ENCODE results near the gene TXNDC12.

TXNDC12 gene

DNA sequence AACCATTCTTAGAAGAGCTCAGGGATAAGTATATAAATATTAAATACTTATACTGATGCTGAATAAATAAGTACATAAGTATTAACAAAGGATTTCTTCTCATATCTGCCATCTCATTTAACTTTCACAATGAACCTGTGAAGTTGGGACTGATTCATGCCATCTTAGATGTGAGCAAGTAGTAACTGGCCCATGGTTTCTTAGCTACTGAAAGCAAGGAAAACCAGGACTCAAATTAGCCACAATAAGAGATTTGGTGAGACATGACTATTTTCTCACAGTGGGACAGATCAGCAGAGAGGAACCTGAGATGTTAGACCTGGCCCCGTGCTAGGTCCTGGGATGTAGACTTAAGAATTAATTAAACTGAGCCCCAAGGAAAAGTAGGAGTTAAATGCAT is 56.3 kb downstream of the TXNDC12 start:
- no peaks in the 10 kb centered on the region for H3K36me3 ChIP-seq (ENCODE audit: insufficient read depth, low read length)
- no peak overlapping the region for H3K9ac ChIP-seq (ENCODE audit: insufficient read length)
- no peak for DNase-seq (ENCODE audit: low read depth, low spot score)
- no peaks in the 10 kb centered on the region for H3K9me3 ChIP-seq (ENCODE audit: low read depth, low read length)
- TF ChIP-seq FOXP2 (optimal IDR thresholded peaks at IDR 0.05; ENCODE audit: control extremely low read depth, extremely low read length, insufficient read depth), result no peak
- TF ChIP-seq POLR2AphosphoS5 (IDR thresholded peaks at IDR 0.05; ENCODE audit: borderline replicate concordance, low read depth, low read length), result no peak
- TF ChIP-seq EZH2 (IDR thresholded peaks at IDR 0.05), result no peak
- no peak overlapping the region for H3K27ac ChIP-seq
- no peak overlapping the region for H3K4me3 ChIP-seq

GRCh38 chr1:51997974-51998382 is 57.0 kb downstream of the TXNDC12 start:
- H3K4me3 ChIP-seq, result no peak overlapping the region
- no peak overlapping the region for H3K9ac ChIP-seq (ENCODE audit: insufficient read length)
- DNase-seq (ENCODE audit: low read depth, low spot score), result no peak
- no peak overlapping the region for H3K27ac ChIP-seq
- H3K9me3 ChIP-seq (ENCODE audit: low read depth, low read length), result no peaks in the 10 kb centered on the region
- no peak for TF ChIP-seq EZH2 (IDR thresholded peaks at IDR 0.05)
- no peak for TF ChIP-seq FOXP2 (optimal IDR thresholded peaks at IDR 0.05; ENCODE audit: control extremely low read depth, extremely low read length, insufficient read depth)
- TF ChIP-seq POLR2AphosphoS5 (IDR thresholded peaks at IDR 0.05; ENCODE audit: borderline replicate concordance, low read depth, low read length), result no peak
- H3K36me3 ChIP-seq (ENCODE audit: insufficient read depth, low read length), result no peaks in the 10 kb centered on the region

DNA sequence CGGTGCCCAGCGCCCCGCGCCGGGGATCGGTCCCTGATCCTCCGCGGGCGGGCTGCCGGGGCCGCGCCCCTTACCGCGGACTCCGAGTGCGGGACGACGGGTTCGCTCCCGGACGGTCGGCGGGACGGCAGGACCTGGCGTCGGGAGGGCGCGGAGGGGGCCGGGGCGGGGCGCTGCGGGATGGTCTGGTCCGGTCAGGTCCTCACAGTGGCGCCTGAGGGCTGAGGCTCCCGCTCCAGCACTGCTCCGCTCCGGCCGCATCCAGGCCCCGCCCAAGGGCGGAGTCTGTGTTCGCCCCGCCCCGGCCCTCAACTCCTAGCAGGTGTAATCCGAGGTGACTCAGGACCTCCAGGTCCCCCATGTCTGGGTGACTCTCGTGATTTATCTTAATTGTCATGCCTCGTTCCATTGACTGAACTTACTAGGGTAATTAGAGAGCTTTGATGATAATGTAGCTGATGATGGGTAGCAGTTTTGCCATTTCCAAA is 64.5 kb downstream of the TXNDC12 start, which contains the start of gene RAB3B:
TSS of gene RAB3B (minus strand) at position 223 of the 488 bp plus-strand sequence. CDS start 13,583 bp downstream, outside the sequence.
- TF ChIP-seq POLR2AphosphoS5 (IDR thresholded peaks at IDR 0.05; ENCODE audit: borderline replicate concordance, low read depth, low read length) (no peak), FOXP2 (optimal IDR thresholded peaks at IDR 0.05; ENCODE audit: control extremely low read depth, extremely low read length, insufficient read depth) (no peak), EZH2 (IDR thresholded peaks at IDR 0.05) (no peak)
- Histone ChIP-seq H3K9me3 (ENCODE audit: low read depth, low read length) (no peaks in the 10 kb centered on the region), H3K27ac (no peak within 1 kb of the TSS), H3K4me3 (peak within 1 kb of the TSS; percentile 83), H3K9ac (ENCODE audit: insufficient read length) (peak within 1 kb of the TSS; percentile 45), H3K36me3 (ENCODE audit: insufficient read depth, low read length) (no peaks in the 10 kb centered on the region)
- no peak for DNase-seq (ENCODE audit: low read depth, low spot score)

DNA sequence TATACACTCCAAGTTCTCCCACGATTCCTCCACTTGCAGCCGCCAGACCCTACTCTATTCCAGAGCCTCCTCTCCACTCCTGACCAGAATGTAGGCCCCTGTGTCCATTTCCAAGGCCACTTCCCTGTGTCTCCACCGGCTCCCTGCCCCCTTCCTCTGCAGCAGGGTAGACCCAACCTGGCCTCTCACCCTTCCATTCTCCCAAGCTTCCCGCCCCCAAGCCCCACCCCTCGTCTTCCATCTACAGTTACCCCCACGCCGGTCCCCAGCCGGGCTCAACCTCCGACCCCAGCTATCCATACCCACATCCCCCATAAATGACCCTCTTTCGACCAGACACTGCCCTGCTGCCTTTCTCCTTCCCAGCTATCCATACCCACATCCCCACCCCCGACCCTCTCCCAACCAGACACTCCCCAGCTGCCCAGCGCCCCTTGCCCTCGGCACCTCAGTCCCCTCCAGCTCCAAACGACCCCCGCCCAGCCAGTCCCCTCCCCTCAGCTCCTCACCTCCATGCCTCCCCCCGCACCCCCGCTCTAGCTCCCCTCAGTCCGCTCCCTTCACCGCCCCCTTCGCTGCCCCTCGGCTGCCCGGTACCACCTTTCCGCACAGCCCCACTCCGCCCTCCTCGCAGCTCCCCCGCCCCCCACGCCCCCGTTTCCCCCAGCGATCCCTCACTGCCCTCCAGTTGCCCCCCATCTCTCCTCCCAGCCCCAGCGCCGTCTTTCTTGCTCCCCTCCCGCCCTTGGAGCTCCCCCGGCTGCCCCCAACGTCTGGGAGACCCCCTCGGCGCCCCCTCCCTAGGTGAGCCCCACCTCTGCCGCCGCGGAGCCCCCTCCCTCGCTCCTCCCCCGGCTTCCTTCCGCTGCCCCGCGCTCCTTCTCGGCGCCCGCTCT is 65.2 kb downstream of the TXNDC12 start:
- DNase-seq (ENCODE audit: low read depth, low spot score), result no peak
- Histone ChIP-seq H3K9me3 (ENCODE audit: low read depth, low read length) (no peaks in the 10 kb centered on the region), H3K4me3 (peak overlapping the region; percentile 83), H3K36me3 (ENCODE audit: insufficient read depth, low read length) (no peaks in the 10 kb centered on the region), H3K9ac (ENCODE audit: insufficient read length) (peak overlapping the region; percentile 45), H3K27ac (no peak overlapping the region)
- TF ChIP-seq EZH2 (IDR thresholded peaks at IDR 0.05) (no peak), POLR2AphosphoS5 (IDR thresholded peaks at IDR 0.05; ENCODE audit: borderline replicate concordance, low read depth, low read length) (no peak), FOXP2 (optimal IDR thresholded peaks at IDR 0.05; ENCODE audit: control extremely low read depth, extremely low read length, insufficient read depth) (no peak)

DNA sequence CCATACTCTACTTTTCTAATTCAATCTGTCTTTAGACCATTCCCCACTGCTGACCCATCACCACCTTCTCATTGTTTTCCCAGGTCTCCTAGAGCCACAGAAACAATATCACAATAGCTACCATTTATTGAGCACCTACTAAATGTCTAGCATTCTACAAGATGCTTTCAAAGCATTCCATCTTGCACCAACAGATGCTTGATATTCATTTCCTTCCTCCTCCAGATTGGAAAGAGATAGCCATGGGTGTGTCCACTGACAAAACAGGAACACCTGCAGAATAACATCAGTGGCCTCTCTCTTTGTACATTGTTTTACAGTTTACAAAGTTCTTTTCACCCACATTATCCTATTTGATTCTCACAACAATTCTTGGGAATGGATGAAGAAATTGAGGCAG is 66.7 kb downstream of the TXNDC12 start:
- Histone ChIP-seq H3K36me3 (ENCODE audit: insufficient read depth, low read length) (no peaks in the 10 kb centered on the region), H3K27ac (no peak overlapping the region), H3K9ac (ENCODE audit: insufficient read length) (no peak overlapping the region), H3K9me3 (ENCODE audit: low read depth, low read length) (no peaks in the 10 kb centered on the region), H3K4me3 (no peak overlapping the region)
- no peak for TF ChIP-seq POLR2AphosphoS5 (IDR thresholded peaks at IDR 0.05; ENCODE audit: borderline replicate concordance, low read depth, low read length)
- TF ChIP-seq EZH2 (IDR thresholded peaks at IDR 0.05), result no peak
- no peak for TF ChIP-seq FOXP2 (optimal IDR thresholded peaks at IDR 0.05; ENCODE audit: control extremely low read depth, extremely low read length, insufficient read depth)
- no peak for DNase-seq (ENCODE audit: low read depth, low spot score)

DNA sequence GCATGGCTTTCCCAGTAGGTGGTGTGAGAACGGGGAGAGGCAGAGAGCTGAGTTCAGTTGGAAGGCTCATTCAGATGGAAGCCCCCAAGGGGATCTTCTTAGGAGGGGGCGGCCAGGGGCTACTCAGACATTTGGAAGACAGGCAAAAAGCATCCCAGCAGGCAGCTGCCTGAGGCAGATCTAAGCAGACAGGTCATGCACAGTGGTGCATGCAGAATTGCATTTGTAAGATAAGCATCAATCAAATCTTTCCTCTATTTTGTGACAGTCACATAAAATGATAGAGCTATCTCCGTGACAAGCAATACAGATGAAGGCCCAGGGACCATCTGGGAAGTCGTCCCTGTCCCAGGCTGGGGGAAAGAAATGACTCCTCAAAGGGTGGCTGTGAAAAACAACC is 68.3 kb downstream of the TXNDC12 start:
- H3K4me3 ChIP-seq, result no peak overlapping the region
- H3K27ac ChIP-seq, result no peak overlapping the region
- no peaks in the 10 kb centered on the region for H3K9me3 ChIP-seq (ENCODE audit: low read depth, low read length)
- no peaks in the 10 kb centered on the region for H3K36me3 ChIP-seq (ENCODE audit: insufficient read depth, low read length)
- H3K9ac ChIP-seq (ENCODE audit: insufficient read length), result peak overlapping the region; percentile 1
- no peak for DNase-seq (ENCODE audit: low read depth, low spot score)
- TF ChIP-seq FOXP2 (optimal IDR thresholded peaks at IDR 0.05; ENCODE audit: control extremely low read depth, extremely low read length, insufficient read depth) (no peak), POLR2AphosphoS5 (IDR thresholded peaks at IDR 0.05; ENCODE audit: borderline replicate concordance, low read depth, low read length) (no peak)

- DNase-seq (ENCODE audit: low read depth, low spot score), result no peak
- Histone ChIP-seq H3K4me3 (no peak overlapping the region), H3K9ac (ENCODE audit: insufficient read length) (no peak overlapping the region), H3K36me3 (ENCODE audit: insufficient read depth, low read length) (no peaks in the 10 kb centered on the region), H3K27ac (no peak overlapping the region), H3K9me3 (ENCODE audit: low read depth, low read length) (no peaks in the 10 kb centered on the region)
- TF ChIP-seq POLR2AphosphoS5 (IDR thresholded peaks at IDR 0.05; ENCODE audit: borderline replicate concordance, low read depth, low read length) (no peak), EZH2 (IDR thresholded peaks at IDR 0.05) (no peak), FOXP2 (optimal IDR thresholded peaks at IDR 0.05; ENCODE audit: control extremely low read depth, extremely low read length, insufficient read depth) (no peak)
Observed at GRCh38 chr1:51982161-51982560, 72.8 kb downstream of the TXNDC12 start.

GRCh38 chr1:51981555-51981954 is 73.4 kb downstream of the TXNDC12 start:
- Histone ChIP-seq H3K4me3 (no peak overlapping the region), H3K36me3 (ENCODE audit: insufficient read depth, low read length) (no peaks in the 10 kb centered on the region), H3K27ac (no peak overlapping the region), H3K9ac (ENCODE audit: insufficient read length) (no peak overlapping the region), H3K9me3 (ENCODE audit: low read depth, low read length) (no peaks in the 10 kb centered on the region)
- TF ChIP-seq EZH2 (IDR thresholded peaks at IDR 0.05) (no peak), POLR2AphosphoS5 (IDR thresholded peaks at IDR 0.05; ENCODE audit: borderline replicate concordance, low read depth, low read length) (no peak), FOXP2 (optimal IDR thresholded peaks at IDR 0.05; ENCODE audit: control extremely low read depth, extremely low read length, insufficient read depth) (no peak)
- DNase-seq (ENCODE audit: low read depth, low spot score), result no peak

Data from SK-N-MC (cell line).